IMR-90 (cell line): ENCODE results near the gene TRA2A. TPM values are rescaled to one million over a fixed set of nuclear protein-coding genes. Genes with fewer than 3 reads are reported as not detected.

Experiments
- ATAC-seq: fragments of 200-7000 bp; cut with Tn5 transposase; 2 replicates; pipeline ENCODE4 v1.9.1; 2020; ENCODE audit warnings: low read depth, mild to moderate bottlenecking, moderate library complexity
- BruUV-seq: library from RNA; stranded (reverse); fragments of 400-500 nt; replicated peaks from 2 replicates; lab custom pipeline; 2021; lab: Mats Ljungman, UMichigan
- CTCF ChIA-PET: fragments of 300-600 bp; formaldehyde crosslinking; extraction: SDS; loops from one replicate; lab custom pipeline; 2021; ENCODE audit warnings: antibody characterized with exemption; lab: Yijun Ruan, JAX
- POLR2A ChIA-PET: fragments of 300-600 bp; sonication (Branson Sonifier 250); formaldehyde crosslinking; loops from one replicate; lab custom pipeline; 2022; ENCODE audit warnings: antibody characterized with exemption; ENCODE audit not compliant: unreplicated experiment; lab: Charles Lee
- DNase-seq: peaks from one replicate; pipeline ENCODE4 v3.0.0; 2013
- H2AFZ ChIP-seq: replicated peaks from 2 replicates; pipeline ENCODE3; 2013; ENCODE audit warnings: low read length, mild to moderate bottlenecking; ENCODE audit not compliant: poor library complexity
- H2AK5ac ChIP-seq: 2 replicates; pipeline ENCODE4 v1.6.1; 2013; ENCODE audit warnings: low read depth, low read length, inconsistent platforms
- H2AK9ac ChIP-seq: replicated peaks from 2 replicates; pipeline ENCODE3; 2013; ENCODE audit warnings: mild to moderate bottlenecking, low read depth, low read length, moderate library complexity; ENCODE audit not compliant: poor library complexity
- H2BK120ac ChIP-seq: 2 replicates; pipeline ENCODE4 v1.6.1; 2013; ENCODE audit warnings: low read depth, low read length, inconsistent platforms
- H2BK15ac ChIP-seq: 3 replicates; pipeline ENCODE4 v1.6.1; 2013; ENCODE audit warnings: low read depth, low read length, inconsistent platforms
- H2BK20ac ChIP-seq: 2 replicates; pipeline ENCODE4 v1.6.1; 2013; ENCODE audit warnings: low read depth, mild to moderate bottlenecking, inconsistent platforms, low read length, moderate library complexity
- H2BK5ac ChIP-seq: 2 replicates; pipeline ENCODE4 v1.6.1; 2013; ENCODE audit warnings: mild to moderate bottlenecking, low read depth, low read length, inconsistent platforms; ENCODE audit not compliant: poor library complexity, severe bottlenecking
- H3K14ac ChIP-seq: replicated peaks from 2 replicates; pipeline ENCODE4 v1.6.1; 2013; ENCODE audit warnings: low read depth, low read length, inconsistent platforms
- H3K18ac ChIP-seq: 2 replicates; pipeline ENCODE4 v1.6.1; 2013; ENCODE audit warnings: low read depth, low read length, control low read depth
- H3K23ac ChIP-seq: 2 replicates; pipeline ENCODE4 v1.6.1; 2013; ENCODE audit warnings: low read depth, low read length, inconsistent platforms
- H3K27ac ChIP-seq: 2 replicates; pipeline ENCODE4 v1.5.1; 2013; ENCODE audit warnings: mild to moderate bottlenecking, control low read depth, low read length; ENCODE audit not compliant: insufficient read depth
- H3K27me3 ChIP-seq: 2 replicates; pipeline ENCODE4 v1.6.1; 2013; ENCODE audit warnings: low read length; ENCODE audit not compliant: control insufficient read depth, insufficient read depth
- H3K36me3 ChIP-seq: 2 replicates; pipeline ENCODE4 v1.6.1; 2013; ENCODE audit warnings: low read length, mixed read lengths; ENCODE audit not compliant: control insufficient read depth, insufficient read depth
- H3K4ac ChIP-seq: 2 replicates; pipeline ENCODE4 v1.6.1; 2013; ENCODE audit warnings: low read depth, low read length, inconsistent platforms
- H3K4me1 ChIP-seq: 2 replicates; pipeline ENCODE4 v1.6.1; 2013; ENCODE audit warnings: low read length, mixed read lengths; ENCODE audit not compliant: control insufficient read depth, insufficient read depth
- H3K4me2 ChIP-seq: 2 replicates; pipeline ENCODE4 v1.6.1; 2013; ENCODE audit warnings: low read depth, mild to moderate bottlenecking, control low read depth, low read length, moderate library complexity
- H3K4me3 ChIP-seq: 2 replicates; pipeline ENCODE4 v1.5.1; 2013; ENCODE audit warnings: low read depth, mild to moderate bottlenecking, control low read depth, low read length, moderate library complexity; ENCODE audit not compliant: insufficient read depth
- H3K56ac ChIP-seq: 2 replicates; pipeline ENCODE4 v1.6.1; 2013; ENCODE audit warnings: low read length, inconsistent platforms; ENCODE audit not compliant: insufficient read depth; ENCODE audit errors: extremely low read depth
- H3K79me1 ChIP-seq, 2 experiments: 2 replicates each; pipeline ENCODE4 v1.6.1; 2013; ENCODE audit warnings: low read length in 2 of 2, inconsistent platforms in 1 of 2, low read depth in 1 of 2
- H3K9ac ChIP-seq: 2 replicates; pipeline ENCODE4 v1.6.1; 2013; ENCODE audit warnings: low read depth, low read length, control low read depth
- H3K9me1 ChIP-seq: 2 replicates; pipeline ENCODE4 v1.6.1; 2013; ENCODE audit warnings: low read length, inconsistent platforms; ENCODE audit not compliant: insufficient read depth
- H3K9me3 ChIP-seq: 2 replicates; pipeline ENCODE4 v1.6.1; 2013; ENCODE audit warnings: low read length; ENCODE audit not compliant: control insufficient read depth, insufficient read depth
- H4K20me1 ChIP-seq: 2 replicates; pipeline ENCODE4 v1.6.1; 2013; ENCODE audit warnings: low read length, inconsistent platforms; ENCODE audit not compliant: insufficient read depth
- H4K5ac ChIP-seq: 2 replicates; pipeline ENCODE4 v1.6.1; 2013; ENCODE audit warnings: mild to moderate bottlenecking, low read depth, low read length, control low read depth
- H4K8ac ChIP-seq, 2 experiments: 2 replicates each; pipeline ENCODE4 v1.6.1; 2013; ENCODE audit warnings: low read depth in 2 of 2, low read length in 2 of 2, control low read depth in 1 of 2, inconsistent platforms in 1 of 2
- H4K91ac ChIP-seq: 2 replicates; pipeline ENCODE4 v1.6.1; 2013; ENCODE audit warnings: low read depth, low read length, inconsistent platforms; ENCODE audit not compliant: insufficient read depth
- CTCF ChIP-seq: conservative IDR thresholded peaks from 2 replicates; pipeline ENCODE4 v1.5.1; 2012; ENCODE audit warnings: mild to moderate bottlenecking, low read depth, low read length, improper control_type of control experiment
- POLR2A ChIP-seq: IDR thresholded peaks from 2 replicates; pipeline ENCODE4 v1.6.1; 2012; ENCODE audit warnings: mild to moderate bottlenecking, low read depth, low read length
- RAD21 ChIP-seq: IDR thresholded peaks from 2 replicates; pipeline ENCODE4 v1.6.1; 2012; ENCODE audit warnings: low read length, improper control_type of control experiment
- SMC3 ChIP-seq: fragments of 150-350 bp; IDR thresholded peaks from 2 replicates; pipeline ENCODE4 v1.6.1; 2016; ENCODE audit warnings: low read depth, mild to moderate bottlenecking, antibody characterized with exemption, low read length, moderate library complexity
- WGBS, 2 experiments: methylation state at CpG; one replicate each; pipeline versions ENCODE4 v1.1.5 to v1.1.7; 2013; ENCODE audit warnings: missing lambda C conversion rate in 2 of 2; ENCODE audit not compliant: insufficient read length in 1 of 2; ENCODE audit errors: extremely low coverage in 2 of 2; 5-methylcytosine and 5-hydroxymethylcytosine counted together
- dilution Hi-C: fragments of 300-500 bp; cut with HindIII; formaldehyde crosslinking; loops from one replicate; pipeline ENCODE4 v1.14.3; 2018; ENCODE audit warnings: low sequenced_read_pairs; ENCODE audit not compliant: unreplicated experiment
- in situ Hi-C: fragments of 300-500 bp; cut with MboI; formaldehyde crosslinking; loops from 3 replicates; pipeline ENCODE4 v1.14.3; 2019; ENCODE audit warnings: low sequenced_read_pairs, inconsistent platforms, mixed read lengths
- intact Hi-C: fragments of 100-400 bp; cut with micrococcal nuclease; formaldehyde crosslinking; loops from 2 replicates; pipeline ENCODE4 v1.10.0; 2022
- polyA plus RNA-seq, 3 experiments: library from polyadenylated mRNA; depleted of rRNA; stranded (reverse); fragments of >200 nt; gene quantifications; 2 replicates each; pipeline ENCODE4 v1.2.3, GENCODE V29; 2012; ENCODE audit warnings: low replicate concordance in 1 of 3
- total RNA-seq: library from RNA; depleted of rRNA; stranded (reverse); fragments of >200 nt; gene quantifications from 2 replicates; pipeline ENCODE4 v1.2.3, GENCODE V29; 2012
- TF ChIP-seq, protein P1 (sequence below): fragments of 150-350 bp; IDR thresholded peaks from 2 replicates; pipeline ENCODE4 v1.6.1; 2016; ENCODE audit warnings: low read depth, mild to moderate bottlenecking, low read length, moderate library complexity, borderline replicate concordance

Gene TRA2A
- total and polyA plus RNA-seq, 2 of the 4 experiments (the other 2 are of a cell fraction) = 44.3 to 77.3 TPM

DNA sequence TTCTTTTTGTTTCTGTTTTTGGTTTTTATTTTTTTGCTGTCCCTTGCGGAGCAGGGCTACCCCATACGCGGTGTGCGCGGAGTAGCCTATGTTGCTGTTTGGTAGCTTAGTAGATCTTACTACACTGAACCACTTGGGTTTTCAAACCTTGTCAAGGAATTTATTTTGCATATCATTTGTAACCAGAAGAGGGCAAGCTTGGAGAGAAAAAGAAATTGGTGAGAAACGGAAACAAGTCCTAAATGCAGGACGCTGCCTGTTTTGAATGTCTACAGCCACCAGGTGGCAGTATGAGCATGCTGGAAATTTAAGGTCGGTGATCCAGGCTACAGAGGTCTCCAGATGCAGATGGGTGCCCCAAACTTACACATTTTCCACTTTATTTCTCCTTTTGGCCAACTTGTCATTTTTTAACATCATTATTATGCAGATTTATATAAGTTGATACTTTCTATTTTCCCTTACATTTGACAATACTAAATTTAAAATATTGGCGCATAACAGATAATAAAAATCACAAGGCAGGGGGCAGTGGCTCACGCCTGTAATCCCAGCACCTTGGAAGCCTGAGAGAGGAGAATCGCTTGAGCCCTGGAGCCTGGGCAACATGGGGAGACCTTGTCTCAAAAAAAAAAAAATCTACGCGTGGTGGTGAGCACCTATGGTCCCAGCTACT is 15.3 kb upstream of the TRA2A start:
- DNase-seq (peak; percentile 91), ATAC-seq (peak; percentile 96)
- POLR2A ChIA-PET = no interaction called here
- Histone ChIP-seq H3K27ac (no peak overlapping the region), H3K9me3 (no peaks in the 10 kb centered on the region; the same call in 1 of the 2 replicates), H3K18ac (no peak overlapping the region), H2AFZ (no peak overlapping the region), H3K23ac (no peak overlapping the region), H2BK15ac (no peak overlapping the region), H4K8ac (no peak overlapping the region), H3K27me3 (peaks cover 2% of the 10 kb centered on the region; the same call in 1 of the 2 replicates), H2BK20ac (no peak overlapping the region), H3K4ac (no peak overlapping the region), H3K4me2 (no peak overlapping the region), H4K5ac (no peak overlapping the region), H4K20me1 (no peaks in the 10 kb centered on the region), H3K4me1 (no peaks in the 10 kb centered on the region), H2BK120ac (no peak overlapping the region), H3K56ac (no peak overlapping the region), H3K79me1 (no peaks in the 10 kb centered on the region), H2AK5ac (no peak overlapping the region), H4K91ac (no peak overlapping the region), H2BK5ac (no peak overlapping the region), H3K36me3 (no peaks in the 10 kb centered on the region), H3K4me3 (no peak overlapping the region), H3K9me1 (no peaks in the 10 kb centered on the region), H3K14ac (no peak overlapping the region), H3K9ac (no peak overlapping the region), H2AK9ac (no peak overlapping the region)
- CTCF ChIA-PET = interaction anchor here (0.6 to 2.2 kb wide), 20 partner anchors 9 to 1604 kb away, joined by 3 to 12 read pairs (median 3); partner anchors contain the start of gene CCDC126
- no TSS peak for BruUV-seq
- TF ChIP-seq RAD21 (peak; percentile 87), POLR2A (no peak), SMC3 (peak; percentile 84), CTCF (peak; percentile 98)
- TF ChIP-seq, protein P1, sequence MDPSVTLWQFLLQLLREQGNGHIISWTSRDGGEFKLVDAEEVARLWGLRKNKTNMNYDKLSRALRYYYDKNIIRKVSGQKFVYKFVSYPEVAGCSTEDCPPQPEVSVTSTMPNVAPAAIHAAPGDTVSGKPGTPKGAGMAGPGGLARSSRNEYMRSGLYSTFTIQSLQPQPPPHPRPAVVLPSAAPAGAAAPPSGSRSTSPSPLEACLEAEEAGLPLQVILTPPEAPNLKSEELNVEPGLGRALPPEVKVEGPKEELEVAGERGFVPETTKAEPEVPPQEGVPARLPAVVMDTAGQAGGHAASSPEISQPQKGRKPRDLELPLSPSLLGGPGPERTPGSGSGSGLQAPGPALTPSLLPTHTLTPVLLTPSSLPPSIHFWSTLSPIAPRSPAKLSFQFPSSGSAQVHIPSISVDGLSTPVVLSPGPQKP = no peak
- dilution Hi-C loops = no loop called here
- 0% methylated on average over 1 of the region's 13 CpGs; no CpG with 5 or more reads in 1 of the 2 experiments for WGBS, 2 experiments
- intact Hi-C loops = loop anchor here (1.0 kb wide), 1 partner anchor 165 kb away; no protein-coding TSS in a partner anchor
- in situ Hi-C loops = loop anchor here (25.0 kb wide), 1 partner anchor 1565 kb away; no protein-coding TSS in a partner anchor
